ENCODE measurements around the gene TSNAX.
"Not testable (repeated sequence)": the region's sequence is repeated elsewhere in the genome, so short reads cannot be mapped to it uniquely, and the experiment has no call there.

Gene TSNAX

DNA sequence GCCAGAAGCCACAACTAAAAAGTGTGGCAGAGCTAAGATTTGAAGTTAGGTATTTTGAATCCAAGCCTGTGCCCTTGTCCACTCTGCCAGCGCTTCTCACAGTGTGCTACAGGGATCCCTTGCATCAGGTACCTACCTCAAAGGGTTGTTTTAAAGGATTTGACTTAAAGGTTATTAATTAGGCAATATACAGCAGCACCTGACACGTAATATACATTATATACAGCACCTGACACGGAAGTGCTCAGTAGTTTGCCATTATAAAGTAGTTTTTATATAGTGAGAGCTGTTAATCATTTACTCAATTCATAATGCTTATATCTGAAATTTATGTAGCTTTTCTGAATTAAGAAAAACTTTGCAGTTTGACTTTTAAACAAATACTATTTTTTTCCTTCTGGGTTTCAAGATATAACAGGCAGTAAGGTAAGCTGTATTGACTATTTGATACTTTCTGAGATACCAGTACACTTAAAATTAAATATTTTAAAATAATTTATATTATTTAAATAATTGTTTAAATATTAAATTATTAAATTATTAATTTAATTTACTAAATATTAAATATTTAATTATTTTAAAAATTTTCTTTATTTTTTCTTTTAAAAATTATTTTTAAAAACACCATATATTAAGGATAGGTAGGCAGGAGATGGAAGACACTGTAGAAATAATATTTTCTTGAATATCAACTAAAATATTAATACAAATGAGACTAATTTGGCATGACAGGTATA is 33.3 kb downstream of the TSNAX start:
- no peak overlapping the region for H3K27ac ChIP-seq
- no peak for TF ChIP-seq ZFX (IDR thresholded peaks at IDR 0.05; ENCODE audit: borderline replicate concordance)
- TF ChIP-seq, protein P1, sequence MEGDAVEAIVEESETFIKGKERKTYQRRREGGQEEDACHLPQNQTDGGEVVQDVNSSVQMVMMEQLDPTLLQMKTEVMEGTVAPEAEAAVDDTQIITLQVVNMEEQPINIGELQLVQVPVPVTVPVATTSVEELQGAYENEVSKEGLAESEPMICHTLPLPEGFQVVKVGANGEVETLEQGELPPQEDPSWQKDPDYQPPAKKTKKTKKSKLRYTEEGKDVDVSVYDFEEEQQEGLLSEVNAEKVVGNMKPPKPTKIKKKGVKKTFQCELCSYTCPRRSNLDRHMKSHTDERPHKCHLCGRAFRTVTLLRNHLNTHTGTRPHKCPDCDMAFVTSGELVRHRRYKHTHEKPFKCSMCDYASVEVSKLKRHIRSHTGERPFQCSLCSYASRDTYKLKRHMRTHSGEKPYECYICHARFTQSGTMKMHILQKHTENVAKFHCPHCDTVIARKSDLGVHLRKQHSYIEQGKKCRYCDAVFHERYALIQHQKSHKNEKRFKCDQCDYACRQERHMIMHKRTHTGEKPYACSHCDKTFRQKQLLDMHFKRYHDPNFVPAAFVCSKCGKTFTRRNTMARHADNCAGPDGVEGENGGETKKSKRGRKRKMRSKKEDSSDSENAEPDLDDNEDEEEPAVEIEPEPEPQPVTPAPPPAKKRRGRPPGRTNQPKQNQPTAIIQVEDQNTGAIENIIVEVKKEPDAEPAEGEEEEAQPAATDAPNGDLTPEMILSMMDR (IDR thresholded peaks at IDR 0.05): no peak

- H3K27ac ChIP-seq: no peak overlapping the region
- TF ChIP-seq, protein P1 (IDR thresholded peaks at IDR 0.05): no peak
- TF ChIP-seq ZFX (IDR thresholded peaks at IDR 0.05; ENCODE audit: borderline replicate concordance): no peak
Measured at GRCh38 chr1:231563247-231563646, 34.8 kb downstream of the TSNAX start.

- H3K27ac ChIP-seq: no peak overlapping the region
Measured at GRCh38 chr1:231564373-231564772, 35.9 kb downstream of the TSNAX start.

DNA sequence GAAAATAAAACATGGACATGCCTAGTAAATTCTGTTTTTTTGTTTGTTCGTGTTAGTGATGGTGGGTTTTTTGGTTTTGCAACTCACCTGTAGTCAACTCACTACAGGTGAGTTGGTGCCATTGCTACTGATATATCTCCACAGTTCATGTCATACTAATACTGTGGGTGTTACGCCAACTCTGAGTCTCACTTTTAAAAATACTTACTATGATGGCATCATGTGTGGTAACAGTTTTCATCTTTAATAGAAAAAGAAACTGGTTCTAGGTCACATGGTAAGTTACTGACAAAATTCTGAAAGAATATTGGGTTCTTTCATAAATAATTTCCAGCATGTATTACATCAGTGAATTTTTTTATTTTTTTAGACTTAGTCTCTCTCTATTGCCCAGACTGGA is 38.0 kb downstream of the TSNAX start:
- no peak overlapping the region for H3K27ac ChIP-seq
- TF ChIP-seq, protein P1 (IDR thresholded peaks at IDR 0.05): no peak
- no peak for TF ChIP-seq ZFX (IDR thresholded peaks at IDR 0.05; ENCODE audit: borderline replicate concordance)

More at GRCh38 chr1:231564373-231564772, 35.9 kb downstream of the TSNAX start:
- TF ChIP-seq, protein P1 (IDR thresholded peaks at IDR 0.05): no peak
- no peak for TF ChIP-seq ZFX (IDR thresholded peaks at IDR 0.05; ENCODE audit: borderline replicate concordance)

DNA sequence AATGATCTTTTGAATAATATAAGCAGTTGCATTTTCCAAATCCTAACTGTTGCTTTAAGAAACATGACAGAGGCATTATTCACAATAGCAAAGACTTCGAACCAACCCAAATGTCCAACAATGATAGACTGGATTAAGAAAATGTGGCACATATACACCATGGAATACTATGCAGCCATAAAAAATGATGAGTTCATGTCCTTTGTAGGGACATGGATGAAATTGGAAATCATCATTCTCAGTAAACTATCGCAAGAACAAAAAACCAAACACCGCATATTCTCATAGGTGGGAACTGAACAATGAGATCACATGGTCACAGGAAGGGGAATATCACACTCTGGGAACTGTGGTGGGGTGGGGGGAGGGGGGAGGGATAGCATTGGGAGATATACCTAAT is 41.8 kb downstream of the TSNAX start:
- H3K27ac ChIP-seq: not testable (repeated sequence)

GRCh38 chr1:231571904-231572303 is 43.4 kb downstream of the TSNAX start:
- TF ChIP-seq, protein P1 (IDR thresholded peaks at IDR 0.05): no peak
- TF ChIP-seq ZFX (IDR thresholded peaks at IDR 0.05; ENCODE audit: borderline replicate concordance): no peak

DNA sequence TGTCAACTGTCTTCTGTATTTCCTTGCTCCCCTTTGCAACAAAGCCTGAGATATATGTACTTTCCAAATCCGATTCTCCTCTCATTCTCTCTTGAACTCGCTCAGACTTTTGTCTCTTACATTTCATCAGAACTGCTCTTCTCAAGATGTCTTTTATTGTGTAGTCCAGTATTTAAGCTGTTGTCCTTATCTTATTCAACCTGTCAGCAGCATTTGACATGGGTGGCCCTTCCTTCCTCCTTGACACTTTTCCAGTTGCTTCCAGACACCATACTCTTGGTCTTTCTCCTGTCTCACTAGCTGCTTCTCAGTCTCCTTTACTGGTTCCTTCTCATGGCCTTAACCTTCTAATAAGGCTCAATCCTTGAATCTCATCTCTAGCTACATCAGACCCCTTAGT is 47.0 kb downstream of the TSNAX start:
- TF ChIP-seq, protein P1 (IDR thresholded peaks at IDR 0.05): no peak
- no peak for TF ChIP-seq ZFX (IDR thresholded peaks at IDR 0.05; ENCODE audit: borderline replicate concordance)

More at GRCh38 chr1:231571904-231572303, 43.4 kb downstream of the TSNAX start:
- no peak overlapping the region for H3K27ac ChIP-seq

More for the DNA sequence above, 47.0 kb downstream of the TSNAX start:
- peak overlapping the region; percentile 74; the same call in 1 of the 2 replicates for H3K27ac ChIP-seq

All from 22Rv1 (cell line).